HL-60 (cell line): Measurements from ENCODE around the gene DTNBP1.

Source experiments
- GABPA ChIP-seq: IDR thresholded peaks from 2 replicates; pipeline ENCODE4 v1.6.1; 2012; ENCODE audit warnings: low read depth
- POLR2AphosphoS5 ChIP-seq: IDR thresholded peaks from 2 replicates; pipeline ENCODE4 v1.6.1; 2012; ENCODE audit warnings: low read depth
- SPI1 ChIP-seq: IDR thresholded peaks from 2 replicates; pipeline ENCODE4 v1.6.1; 2012; ENCODE audit warnings: low read depth, mild to moderate bottlenecking, borderline replicate concordance
- TF ChIP-seq, protein P1 (sequence below): IDR thresholded peaks from one replicate; pipeline ENCODE4 v1.5.1; 2011; ENCODE audit warnings: low read length, control low read depth, inconsistent platforms; ENCODE audit not compliant: insufficient read depth
- TF ChIP-seq, protein P2 (sequence below): IDR thresholded peaks from 2 replicates; pipeline ENCODE4 v1.6.1; 2012; ENCODE audit warnings: low read depth; ENCODE audit not compliant: insufficient replicate concordance

DNA sequence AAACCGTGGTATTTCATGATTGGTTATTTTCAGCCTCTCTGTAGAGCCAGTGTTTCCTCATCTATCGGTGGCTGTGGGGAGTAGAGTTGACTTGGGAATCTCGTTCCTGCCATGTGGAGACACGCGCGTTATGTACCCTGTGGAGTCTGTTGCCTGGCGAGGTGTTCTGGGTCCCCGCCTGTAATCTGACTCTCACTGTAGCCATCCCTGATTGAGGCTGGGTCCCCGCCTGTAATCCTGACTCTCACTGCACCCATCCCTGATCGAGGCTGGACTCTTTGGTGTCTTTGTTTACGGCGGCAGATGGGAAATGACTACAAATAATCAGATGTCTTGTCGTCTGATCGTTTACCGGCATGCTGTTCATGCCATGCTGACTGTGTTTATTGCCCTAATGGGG, 153.9 kb downstream of the DTNBP1 start:
- TF ChIP-seq, protein P1, sequence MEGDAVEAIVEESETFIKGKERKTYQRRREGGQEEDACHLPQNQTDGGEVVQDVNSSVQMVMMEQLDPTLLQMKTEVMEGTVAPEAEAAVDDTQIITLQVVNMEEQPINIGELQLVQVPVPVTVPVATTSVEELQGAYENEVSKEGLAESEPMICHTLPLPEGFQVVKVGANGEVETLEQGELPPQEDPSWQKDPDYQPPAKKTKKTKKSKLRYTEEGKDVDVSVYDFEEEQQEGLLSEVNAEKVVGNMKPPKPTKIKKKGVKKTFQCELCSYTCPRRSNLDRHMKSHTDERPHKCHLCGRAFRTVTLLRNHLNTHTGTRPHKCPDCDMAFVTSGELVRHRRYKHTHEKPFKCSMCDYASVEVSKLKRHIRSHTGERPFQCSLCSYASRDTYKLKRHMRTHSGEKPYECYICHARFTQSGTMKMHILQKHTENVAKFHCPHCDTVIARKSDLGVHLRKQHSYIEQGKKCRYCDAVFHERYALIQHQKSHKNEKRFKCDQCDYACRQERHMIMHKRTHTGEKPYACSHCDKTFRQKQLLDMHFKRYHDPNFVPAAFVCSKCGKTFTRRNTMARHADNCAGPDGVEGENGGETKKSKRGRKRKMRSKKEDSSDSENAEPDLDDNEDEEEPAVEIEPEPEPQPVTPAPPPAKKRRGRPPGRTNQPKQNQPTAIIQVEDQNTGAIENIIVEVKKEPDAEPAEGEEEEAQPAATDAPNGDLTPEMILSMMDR: no peak
- TF ChIP-seq GABPA: no peak
- TF ChIP-seq, protein P2, sequence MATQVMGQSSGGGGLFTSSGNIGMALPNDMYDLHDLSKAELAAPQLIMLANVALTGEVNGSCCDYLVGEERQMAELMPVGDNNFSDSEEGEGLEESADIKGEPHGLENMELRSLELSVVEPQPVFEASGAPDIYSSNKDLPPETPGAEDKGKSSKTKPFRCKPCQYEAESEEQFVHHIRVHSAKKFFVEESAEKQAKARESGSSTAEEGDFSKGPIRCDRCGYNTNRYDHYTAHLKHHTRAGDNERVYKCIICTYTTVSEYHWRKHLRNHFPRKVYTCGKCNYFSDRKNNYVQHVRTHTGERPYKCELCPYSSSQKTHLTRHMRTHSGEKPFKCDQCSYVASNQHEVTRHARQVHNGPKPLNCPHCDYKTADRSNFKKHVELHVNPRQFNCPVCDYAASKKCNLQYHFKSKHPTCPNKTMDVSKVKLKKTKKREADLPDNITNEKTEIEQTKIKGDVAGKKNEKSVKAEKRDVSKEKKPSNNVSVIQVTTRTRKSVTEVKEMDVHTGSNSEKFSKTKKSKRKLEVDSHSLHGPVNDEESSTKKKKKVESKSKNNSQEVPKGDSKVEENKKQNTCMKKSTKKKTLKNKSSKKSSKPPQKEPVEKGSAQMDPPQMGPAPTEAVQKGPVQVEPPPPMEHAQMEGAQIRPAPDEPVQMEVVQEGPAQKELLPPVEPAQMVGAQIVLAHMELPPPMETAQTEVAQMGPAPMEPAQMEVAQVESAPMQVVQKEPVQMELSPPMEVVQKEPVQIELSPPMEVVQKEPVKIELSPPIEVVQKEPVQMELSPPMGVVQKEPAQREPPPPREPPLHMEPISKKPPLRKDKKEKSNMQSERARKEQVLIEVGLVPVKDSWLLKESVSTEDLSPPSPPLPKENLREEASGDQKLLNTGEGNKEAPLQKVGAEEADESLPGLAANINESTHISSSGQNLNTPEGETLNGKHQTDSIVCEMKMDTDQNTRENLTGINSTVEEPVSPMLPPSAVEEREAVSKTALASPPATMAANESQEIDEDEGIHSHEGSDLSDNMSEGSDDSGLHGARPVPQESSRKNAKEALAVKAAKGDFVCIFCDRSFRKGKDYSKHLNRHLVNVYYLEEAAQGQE: no peak
- TF ChIP-seq POLR2AphosphoS5: no peak
- TF ChIP-seq SPI1: no peak
